ENCODE measurements around the gene KDM2A.

GRCh38 chr11:67250059-67251043, 131.3 kb downstream of the KDM2A start:
- TF ChIP-seq CTCF (IDR thresholded peaks at IDR 0.05; ENCODE audit: insufficient read depth, low read length) (no peak), REST (IDR thresholded peaks at IDR 0.05; ENCODE audit: insufficient replicate concordance, low read depth) (no peak), POLR2AphosphoS5 (IDR thresholded peaks at IDR 0.05; ENCODE audit: low read depth) (no peak), GABPA (IDR thresholded peaks at IDR 0.05; ENCODE audit: low read depth) (no peak)

Measured in HL-60 (cell line).